GM18502 (cell line): ENCODE measurements around the gene FBP2.

Source experiments
- ATAC-seq: cut with Tn5 transposase; IDR thresholded peaks from one replicate; pipeline ENCODE4 v1.9.1; 2021; ENCODE audit warnings: mild to moderate bottlenecking; ENCODE audit not compliant: unreplicated experiment, poor library complexity

Gene FBP2

DNA sequence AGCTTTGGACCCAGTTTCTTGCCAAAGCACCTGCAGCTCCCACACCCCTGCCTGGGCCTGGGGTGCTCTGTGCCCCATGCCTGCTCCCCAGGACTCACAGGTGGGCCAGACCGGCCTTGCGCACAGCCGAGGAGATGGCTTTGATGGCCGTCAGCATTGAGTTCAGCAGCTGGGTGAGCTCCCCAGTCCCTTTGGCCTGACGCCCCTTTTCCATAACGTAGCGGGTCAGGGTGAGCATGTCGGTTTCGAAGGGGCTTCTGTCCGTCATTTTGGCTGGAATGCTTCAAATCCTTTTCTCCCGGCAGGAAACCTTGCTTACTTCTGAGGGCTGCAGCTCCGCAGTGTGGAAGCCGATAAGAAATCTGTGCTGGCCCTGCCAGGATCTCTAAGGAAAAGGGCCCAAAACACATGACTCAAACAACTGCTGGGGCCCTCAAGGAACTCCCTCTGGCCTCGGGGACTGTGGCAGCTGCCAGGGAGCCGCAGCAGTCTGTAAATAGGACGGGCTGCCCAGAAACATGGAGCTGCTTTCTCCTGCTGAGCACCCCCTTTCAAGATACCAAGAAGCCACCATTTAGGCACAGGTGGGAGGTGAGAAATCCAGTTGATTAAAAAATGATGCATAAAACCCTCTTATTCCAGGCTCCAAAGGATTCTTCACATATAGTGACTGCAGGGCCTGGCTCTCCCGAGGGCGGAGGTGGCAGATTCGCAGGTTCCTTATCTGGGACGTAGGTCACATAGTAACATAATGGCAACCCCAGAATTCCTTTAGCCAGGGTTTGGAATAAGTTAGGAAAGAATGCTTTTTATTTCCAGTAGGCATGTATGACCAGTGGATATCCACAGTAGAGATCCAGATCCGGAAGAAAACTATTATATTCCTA lies at the start of gene FBP2:
Gene FBP2 (minus strand): TSS at position 366 of the 887 bp plus-strand sequence. CDS start 98 bp downstream, at position 268.
- ATAC-seq = no peak

DNA sequence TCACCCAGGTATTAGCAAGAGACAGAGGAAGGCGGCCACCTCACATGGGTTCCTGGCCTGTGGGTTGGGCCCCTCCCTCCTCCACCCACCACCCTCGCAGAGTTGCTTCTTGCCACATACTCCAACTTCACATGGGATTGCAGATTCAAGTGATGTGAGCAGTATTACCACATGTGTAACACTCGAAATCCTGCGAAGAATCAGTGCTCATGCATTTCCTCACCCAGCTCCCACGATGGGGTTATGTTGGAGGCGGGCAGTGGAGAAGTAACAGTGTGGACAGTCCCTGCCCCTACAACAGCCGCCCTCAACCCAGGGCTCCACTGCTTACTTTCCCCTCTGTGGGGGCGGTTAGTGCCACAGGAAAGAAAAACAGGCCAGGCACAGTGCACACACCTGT lies 49.6 kb upstream of the FBP2 start:
- no peak for ATAC-seq

GRCh38 chr9:94642501-94642900 lies 48.9 kb upstream of the FBP2 start:
- no peak for ATAC-seq

- no peak for ATAC-seq
Measured at GRCh38 chr9:94639999-94640376, 46.4 kb upstream of the FBP2 start.

DNA sequence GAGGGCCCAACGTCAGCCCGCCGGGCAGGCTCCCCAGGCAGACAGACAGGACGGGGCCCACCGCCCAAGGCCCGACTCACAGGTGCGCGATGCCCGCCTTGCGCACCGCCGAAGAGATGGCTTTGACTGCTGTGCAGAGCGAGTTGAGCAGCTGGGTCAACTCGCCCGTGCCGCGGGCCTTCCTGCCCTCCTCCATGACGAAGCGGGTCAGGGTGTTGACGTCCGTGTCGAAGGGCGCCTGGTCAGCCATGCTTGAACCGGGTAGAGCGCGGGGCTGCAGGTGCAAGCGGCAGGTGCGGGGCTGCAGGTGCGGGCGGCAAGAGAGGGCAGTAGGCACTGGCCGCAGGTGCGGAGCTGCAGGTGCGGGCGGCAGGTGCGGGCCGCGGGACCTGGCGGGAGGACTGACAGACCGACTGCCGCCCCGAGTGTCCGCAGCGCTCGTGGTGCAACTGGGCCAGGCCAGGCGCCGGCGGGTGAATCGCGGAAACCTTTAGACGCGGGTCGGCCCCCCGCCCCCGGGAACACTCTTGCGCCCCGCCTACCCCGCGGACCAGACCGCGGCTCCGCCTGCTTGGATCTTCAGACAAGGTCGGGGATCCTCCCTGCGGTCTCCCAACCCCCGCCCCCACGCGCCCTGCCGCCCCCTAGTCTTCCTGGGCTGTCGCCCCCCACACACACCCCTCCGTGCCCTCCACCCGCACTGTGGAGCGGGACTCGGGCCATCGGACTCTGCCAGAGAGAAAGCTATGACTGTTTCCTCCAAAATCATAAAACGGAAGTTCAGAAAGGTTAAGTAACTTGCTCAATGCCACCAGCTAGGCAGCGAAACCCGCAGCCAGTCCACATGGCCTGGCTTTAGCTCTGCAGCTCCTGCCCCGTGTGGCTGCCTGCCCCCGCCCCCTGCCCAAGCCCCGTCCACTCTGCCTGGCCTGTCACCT lies 45.7 kb upstream of the FBP2 start, which contains the start of gene FBP1:
Gene FBP1 (minus strand): TSS at position 458 of the 938 bp plus-strand sequence. CDS start 208 bp downstream, at position 250.
- ATAC-seq = no peak

GRCh38 chr9:94638335-94639060 lies 44.9 kb upstream of the FBP2 start:
- no peak for ATAC-seq

GRCh38 chr9:94632737-94633136 lies 39.1 kb upstream of the FBP2 start:
- ATAC-seq = no peak

- no peak for ATAC-seq
Measured at GRCh38 chr9:94631599-94631998, 38.0 kb upstream of the FBP2 start.

GRCh38 chr9:94630833-94631232 lies 37.2 kb upstream of the FBP2 start:
- no peak for ATAC-seq

DNA sequence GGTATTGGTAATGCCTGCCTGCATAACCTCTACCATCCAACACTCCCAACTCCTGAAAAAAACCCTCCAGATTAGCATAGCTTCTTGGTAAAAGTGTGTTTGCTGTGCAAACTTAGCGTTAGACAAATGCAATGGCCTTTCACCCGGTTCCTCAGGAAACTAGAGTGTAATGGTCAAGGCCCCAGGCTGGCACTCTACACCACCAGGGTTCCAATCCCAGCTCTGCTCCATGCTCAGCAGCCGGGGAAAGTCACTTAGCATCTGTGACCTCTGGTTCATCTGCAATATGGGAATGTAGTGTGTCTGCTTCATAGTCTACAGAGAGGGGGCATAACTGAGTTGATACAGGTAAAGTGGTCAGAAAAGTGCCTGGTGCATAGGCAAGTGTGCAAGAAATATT lies 36.7 kb upstream of the FBP2 start:
- no peak for ATAC-seq

- no peak for ATAC-seq
Measured at GRCh38 chr9:94627287-94627686, 33.7 kb upstream of the FBP2 start.

- no peak for ATAC-seq
Measured at GRCh38 chr9:94625835-94626234, 32.2 kb upstream of the FBP2 start.

GRCh38 chr9:94624629-94625028 lies 31.0 kb upstream of the FBP2 start:
- no peak for ATAC-seq

- no peak for ATAC-seq
Measured at GRCh38 chr9:94623253-94623652, 29.6 kb upstream of the FBP2 start.

- ATAC-seq = no peak
Measured at GRCh38 chr9:94622087-94622800, 28.6 kb upstream of the FBP2 start.

GRCh38 chr9:94619026-94619425 lies 25.4 kb upstream of the FBP2 start:
- ATAC-seq = no peak

- no peak for ATAC-seq
Measured at GRCh38 chr9:94613003-94613402, 19.4 kb upstream of the FBP2 start.

DNA sequence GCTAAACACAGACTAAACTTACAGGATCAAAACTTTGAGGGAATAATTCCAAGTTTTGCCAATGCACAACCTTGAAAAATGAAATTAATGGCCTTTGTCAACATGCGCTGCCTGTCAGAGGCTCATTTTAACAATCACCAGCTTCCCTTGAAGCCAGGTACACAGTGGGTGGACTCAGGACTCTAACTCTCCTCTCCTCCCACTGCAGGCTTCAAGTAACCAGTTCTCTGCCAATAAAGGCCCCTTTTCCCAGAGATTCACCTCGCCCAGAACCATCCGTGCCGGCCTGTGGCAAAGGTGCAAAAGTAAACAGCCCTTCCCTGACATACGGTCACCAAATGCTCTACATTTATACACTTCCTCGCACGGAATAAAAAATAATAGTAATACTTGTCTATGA lies 18.4 kb upstream of the FBP2 start:
- no peak for ATAC-seq

DNA sequence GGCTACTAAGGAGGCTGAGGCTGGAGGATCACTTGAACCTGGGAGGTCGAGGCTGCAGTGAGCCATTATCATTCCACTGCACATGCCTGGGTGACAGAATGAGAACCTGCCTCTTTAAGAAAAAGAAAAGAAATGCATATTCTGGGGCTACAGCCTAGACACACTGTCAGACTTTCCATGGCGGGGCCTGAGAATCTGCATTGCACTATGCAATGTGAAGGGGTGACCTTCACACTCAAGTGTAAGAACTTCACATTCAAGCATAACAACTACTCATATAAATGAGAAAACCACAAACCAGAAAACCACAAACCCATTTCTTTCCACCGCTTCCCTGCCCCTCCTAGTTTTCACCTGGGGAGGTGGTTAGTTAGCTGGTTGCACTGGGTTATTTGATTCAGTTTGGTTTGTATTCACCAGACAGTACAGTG lies 18.0 kb upstream of the FBP2 start:
- ATAC-seq = no peak

GRCh38 chr9:94610181-94610606 lies 16.6 kb upstream of the FBP2 start:
- no peak for ATAC-seq
